22Rv1 (cell line): ENCODE results near the gene PDXK.

ENCODE experiments used
- ZFX ChIP-seq: fragments of 450-650 bp; IDR thresholded peaks from 2 replicates; pipeline ENCODE4 v1.6.1; 2017; ENCODE audit warnings: antibody characterized with exemption, borderline replicate concordance
- TF ChIP-seq, protein P1 (sequence below): fragments of 450-650 bp; IDR thresholded peaks from 2 replicates; pipeline ENCODE4 v1.5.1; 2017; ENCODE audit warnings: mild to moderate bottlenecking

DNA sequence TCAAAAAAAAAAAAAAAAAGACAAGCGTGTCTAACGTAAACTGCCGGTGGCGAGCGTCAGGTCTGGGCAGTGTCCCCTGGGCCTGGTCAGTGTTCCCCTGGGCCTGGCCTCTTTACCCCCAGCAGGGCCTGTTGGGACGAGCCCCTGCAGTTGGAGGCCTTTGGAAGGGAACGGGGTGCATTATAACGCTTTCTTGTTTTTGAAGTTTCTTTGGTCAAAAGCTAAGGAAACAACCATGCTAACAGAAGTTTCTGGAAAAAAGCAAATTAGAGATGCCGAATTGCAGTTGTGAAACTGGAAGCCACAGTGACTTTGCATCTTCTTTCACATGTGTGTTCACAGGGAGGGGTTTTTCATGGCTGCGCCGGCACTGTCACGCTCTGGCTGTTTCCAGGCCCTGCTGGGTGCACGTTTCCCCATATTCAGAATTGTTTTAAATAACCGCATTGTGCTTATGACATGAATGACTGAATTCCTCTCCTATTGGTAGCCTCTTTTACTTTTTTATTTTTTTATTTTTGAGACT lies 86.4 kb downstream of the PDXK start:
- TF ChIP-seq, protein P1, sequence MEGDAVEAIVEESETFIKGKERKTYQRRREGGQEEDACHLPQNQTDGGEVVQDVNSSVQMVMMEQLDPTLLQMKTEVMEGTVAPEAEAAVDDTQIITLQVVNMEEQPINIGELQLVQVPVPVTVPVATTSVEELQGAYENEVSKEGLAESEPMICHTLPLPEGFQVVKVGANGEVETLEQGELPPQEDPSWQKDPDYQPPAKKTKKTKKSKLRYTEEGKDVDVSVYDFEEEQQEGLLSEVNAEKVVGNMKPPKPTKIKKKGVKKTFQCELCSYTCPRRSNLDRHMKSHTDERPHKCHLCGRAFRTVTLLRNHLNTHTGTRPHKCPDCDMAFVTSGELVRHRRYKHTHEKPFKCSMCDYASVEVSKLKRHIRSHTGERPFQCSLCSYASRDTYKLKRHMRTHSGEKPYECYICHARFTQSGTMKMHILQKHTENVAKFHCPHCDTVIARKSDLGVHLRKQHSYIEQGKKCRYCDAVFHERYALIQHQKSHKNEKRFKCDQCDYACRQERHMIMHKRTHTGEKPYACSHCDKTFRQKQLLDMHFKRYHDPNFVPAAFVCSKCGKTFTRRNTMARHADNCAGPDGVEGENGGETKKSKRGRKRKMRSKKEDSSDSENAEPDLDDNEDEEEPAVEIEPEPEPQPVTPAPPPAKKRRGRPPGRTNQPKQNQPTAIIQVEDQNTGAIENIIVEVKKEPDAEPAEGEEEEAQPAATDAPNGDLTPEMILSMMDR: no peak
- no peak for TF ChIP-seq ZFX
